ENCODE results near the gene INTS6L. TPM values are rescaled to one million over a fixed set of nuclear protein-coding genes. Genes with fewer than 3 reads are reported as not detected.

The INTS6L gene
- total RNA-seq, 1 experiment from 2014 or later = not detected

GRCh38 chrX:135489542-135489941 is 30.9 kb upstream of the INTS6L start:
- Histone ChIP-seq H3K27me3 (ENCODE audit: insufficient read depth, low read depth) (no peaks in the 10 kb centered on the region), H3K4me2 (no peak overlapping the region), H3K4me1 (replicated peaks; ENCODE audit: insufficient read depth) (no peaks in the 10 kb centered on the region), H4K20me1 (ENCODE audit: insufficient read depth) (no peaks in the 10 kb centered on the region), H3K9me2 (ENCODE audit: insufficient read depth) (no peaks in the 10 kb centered on the region), H3K27ac (no peak overlapping the region), H2AFZ (no peak overlapping the region), H3K9me3 (ENCODE audit: insufficient read depth, low read depth) (no peaks in the 10 kb centered on the region), H3F3A (ENCODE audit: insufficient read depth, low read depth) (no peaks in the 10 kb centered on the region), H3K4me3 (no peak overlapping the region), H3K79me2 (ENCODE audit: low read depth) (no peaks in the 10 kb centered on the region), H3K36me3 (ENCODE audit: low read depth) (no peaks in the 10 kb centered on the region)
- ChIA-PET CTCF (no interaction called here), POLR2A (ENCODE audit: unreplicated experiment) (no interaction called here)
- no peak for TF ChIP-seq CTCF (conservative IDR thresholded peaks at IDR 0.05)
- no peak for TF ChIP-seq EZH2 (IDR thresholded peaks at IDR 0.05; ENCODE audit: low read depth)
- no TSS peak for BruUV-seq (replicated peaks)
- no peak for DNase-seq
- intact Hi-C loops (cut with micrococcal nuclease; ENCODE audit: unreplicated experiment) = loop anchor here (10.0 kb wide), 1 partner anchor 445 kb away; no protein-coding TSS in a partner anchor

- Histone ChIP-seq H3K36me3 (ENCODE audit: low read depth) (no peaks in the 10 kb centered on the region), H3K4me3 (no peak overlapping the region), H3K4me2 (no peak overlapping the region), H3K4me1 (replicated peaks; ENCODE audit: insufficient read depth) (no peaks in the 10 kb centered on the region), H3K27ac (no peak overlapping the region), H3K79me2 (ENCODE audit: low read depth) (no peaks in the 10 kb centered on the region), H2AFZ (no peak overlapping the region), H3F3A (ENCODE audit: insufficient read depth, low read depth) (no peaks in the 10 kb centered on the region), H4K20me1 (ENCODE audit: insufficient read depth) (no peaks in the 10 kb centered on the region), H3K9me3 (ENCODE audit: insufficient read depth, low read depth) (no peaks in the 10 kb centered on the region), H3K27me3 (ENCODE audit: insufficient read depth, low read depth) (no peaks in the 10 kb centered on the region), H3K9me2 (ENCODE audit: insufficient read depth) (no peaks in the 10 kb centered on the region)
- DNase-seq = no peak
- no TSS peak for BruUV-seq (replicated peaks)
- intact Hi-C loops (cut with micrococcal nuclease; ENCODE audit: unreplicated experiment) = no loop called here
- no peak for TF ChIP-seq CTCF (conservative IDR thresholded peaks at IDR 0.05)
- TF ChIP-seq EZH2 (IDR thresholded peaks at IDR 0.05; ENCODE audit: low read depth) = no peak
- CTCF ChIA-PET = no interaction called here
- POLR2A ChIA-PET (ENCODE audit: unreplicated experiment) = no interaction called here
Observed at GRCh38 chrX:135490979-135491514, 29.4 kb upstream of the INTS6L start.

GRCh38 chrX:135494453-135494852 is 26.0 kb upstream of the INTS6L start:
- intact Hi-C loops (cut with micrococcal nuclease; ENCODE audit: unreplicated experiment) = no loop called here
- no peaks in the 10 kb centered on the region for H3K9me2 ChIP-seq (ENCODE audit: insufficient read depth)
- BruUV-seq (replicated peaks) = no TSS peak
- H3K4me3 ChIP-seq = no peak overlapping the region
- H3K9me3 ChIP-seq (ENCODE audit: insufficient read depth, low read depth) = no peaks in the 10 kb centered on the region
- no peak for TF ChIP-seq CTCF (conservative IDR thresholded peaks at IDR 0.05)
- no peak for TF ChIP-seq EZH2 (IDR thresholded peaks at IDR 0.05; ENCODE audit: low read depth)
- no peaks in the 10 kb centered on the region for H4K20me1 ChIP-seq (ENCODE audit: insufficient read depth)
- H3K27me3 ChIP-seq (ENCODE audit: insufficient read depth, low read depth) = no peaks in the 10 kb centered on the region
- POLR2A ChIA-PET (ENCODE audit: unreplicated experiment) = no interaction called here
- H3K79me2 ChIP-seq (ENCODE audit: low read depth) = no peaks in the 10 kb centered on the region
- CTCF ChIA-PET = no interaction called here
- no peak overlapping the region for H3K27ac ChIP-seq
- no peak for DNase-seq
- H3K4me1 ChIP-seq (replicated peaks; ENCODE audit: insufficient read depth) = no peaks in the 10 kb centered on the region
- no peaks in the 10 kb centered on the region for H3K36me3 ChIP-seq (ENCODE audit: low read depth)
- no peak overlapping the region for H2AFZ ChIP-seq
- no peak overlapping the region for H3K4me2 ChIP-seq
- no peaks in the 10 kb centered on the region for H3F3A ChIP-seq (ENCODE audit: insufficient read depth, low read depth)

Measured in PC-9 (cell line).